K562 (cell line): ENCODE measurements around the gene NEU3. TPM values are rescaled to one million over a fixed set of nuclear protein-coding genes. Genes with fewer than 3 reads are reported as not detected.

ENCODE experiments used
- ATF1 ChIP-seq, 2 experiments: fragments of 450-650 bp in 1 of 2; IDR thresholded peaks; 2 replicates each; pipeline ENCODE4 v1.6.1; 2016; ENCODE audit warnings: missing compliant biosample characterization in 1 of 2, missing genetic modification characterization in 1 of 2
- CBFA2T2 ChIP-seq: fragments of 450-650 bp; conservative IDR thresholded peaks from 2 replicates; pipeline ENCODE4 v1.6.1; 2017; ENCODE audit warnings: mild to moderate bottlenecking
- CBX3 ChIP-seq, 2 experiments: IDR thresholded peaks; 1 replicate in 1 of 2; 2 replicates in 1 of 2; pipeline ENCODE4 v1.6.1; 2012; ENCODE audit warnings: inconsistent platforms in 2 of 2, low read length in 2 of 2, borderline replicate concordance in 1 of 2, control low read depth in 1 of 2
- CBX5 ChIP-seq: IDR thresholded peaks from 2 replicates; pipeline ENCODE4 v1.6.1; 2014; ENCODE audit warnings: low read depth, borderline replicate concordance
- CTBP1 ChIP-seq: fragments of 450-650 bp; IDR thresholded peaks from 2 replicates; pipeline ENCODE4 v1.6.1; 2016; ENCODE audit warnings: borderline replicate concordance
- GATAD2B ChIP-seq: fragments of 450-650 bp; IDR thresholded peaks from 2 replicates; pipeline ENCODE4 v1.6.1; 2017; ENCODE audit warnings: mild to moderate bottlenecking, borderline replicate concordance
- IRF9 ChIP-seq: fragments of 450-650 bp; IDR thresholded peaks from 2 replicates; pipeline ENCODE4 v1.6.1; 2016; ENCODE audit warnings: missing biosample characterization, missing genetic modification characterization
- MCM3 ChIP-seq: fragments of 450-650 bp; IDR thresholded peaks from 2 replicates; pipeline ENCODE4 v1.6.1; 2016
- NKRF ChIP-seq: fragments of 450-650 bp; IDR thresholded peaks from 2 replicates; pipeline ENCODE4 v1.6.1; 2016; ENCODE audit warnings: borderline replicate concordance
- NRF1 ChIP-seq, 2 experiments: fragments of 450-650 bp; IDR thresholded peaks in 1 of 2; conservative IDR thresholded peaks in 1 of 2; 2 replicates each; pipeline ENCODE4 v1.6.1; 2014; ENCODE audit warnings: mild to moderate bottlenecking in 2 of 2
- SREBF1 ChIP-seq: fragments of 150-350 bp; IDR thresholded peaks from 2 replicates; pipeline ENCODE4 v1.6.1; 2014; ENCODE audit warnings: antibody characterized with exemption, low read depth, low read length, borderline replicate concordance
- SRSF1 ChIP-seq: fragments of 200-400 bp; formaldehyde crosslinking; IDR thresholded peaks from 2 replicates; pipeline ENCODE4 v1.6.1; 2017; ENCODE audit warnings: mild to moderate bottlenecking, low read depth, low read length, moderate library complexity
- TGIF2 ChIP-seq: sonication (generic); formaldehyde crosslinking; IDR thresholded peaks from 2 replicates; pipeline ENCODE4 v1.8.1; 2022; ENCODE audit warnings: mild to moderate bottlenecking, missing genetic modification reagents, moderate library complexity
- THRAP3 ChIP-seq: fragments of 450-650 bp; IDR thresholded peaks from 2 replicates; pipeline ENCODE4 v1.6.1; 2016; ENCODE audit warnings: mild to moderate bottlenecking, inconsistent platforms, borderline replicate concordance
- USF1 ChIP-seq: sonication (generic); formaldehyde crosslinking; IDR thresholded peaks from 2 replicates; pipeline ENCODE4 v1.9.0; 2022; ENCODE audit warnings: mild to moderate bottlenecking, missing genetic modification reagents
- XRCC4 ChIP-seq: IDR thresholded peaks from one replicate; pipeline ENCODE4 v1.6.1; 2011; ENCODE audit not compliant: insufficient read depth, insufficient read length; ENCODE audit errors: extremely low read depth
- YY1 ChIP-seq, 3 experiments: IDR thresholded peaks; 2 replicates each; pipeline ENCODE4 v1.6.1; 2011; ENCODE audit warnings: low read length in 2 of 3, mild to moderate bottlenecking in 2 of 3, moderate library complexity in 2 of 3, borderline replicate concordance in 1 of 3, control low read depth in 1 of 3, low read depth in 1 of 3; ENCODE audit not compliant: insufficient read depth in 3 of 3, insufficient replicate concordance in 2 of 3, control insufficient read depth in 1 of 3, insufficient read length in 1 of 3; ENCODE audit errors: extremely low read depth in 1 of 3
- ZBTB5 ChIP-seq: fragments of 450-650 bp; IDR thresholded peaks from 2 replicates; pipeline ENCODE4 v1.6.1; 2017; ENCODE audit warnings: antibody characterized with exemption
- ZNF444 ChIP-seq: fragments of 250-450 bp; sonication (Bioruptor Pico); IDR thresholded peaks from 2 replicates; pipeline ENCODE4 v1.4.0; 2020; ENCODE audit warnings: mild to moderate bottlenecking, moderate library complexity
- ZNF561 ChIP-seq: fragments of 450-650 bp; formaldehyde crosslinking; conservative IDR thresholded peaks from 2 replicates; pipeline ENCODE4 v1.4.0; 2020; ENCODE audit warnings: mild to moderate bottlenecking, moderate library complexity
- ZNF696 ChIP-seq: fragments of 250-450 bp; sonication (Bioruptor Pico); conservative IDR thresholded peaks from 2 replicates; pipeline ENCODE4 v1.4.0; 2020; ENCODE audit warnings: mild to moderate bottlenecking, moderate library complexity
- ZNF766 ChIP-seq: fragments of 200-800 bp; sonication (Bioruptor generic); conservative IDR thresholded peaks from 2 replicates; pipeline ENCODE4 v1.6.1; 2016; ENCODE audit warnings: missing genetic modification characterization, missing compliant biosample characterization
- ZNF830 ChIP-seq: fragments of 250-450 bp; sonication (Bioruptor Pico); IDR thresholded peaks from 2 replicates; pipeline ENCODE4 v1.5.0; 2021; ENCODE audit warnings: mild to moderate bottlenecking
- polyA plus RNA-seq, 8 experiments: library from polyadenylated mRNA; depleted of rRNA in 4 of 8; stranded (reverse) in 5 of 8; unstranded in 3 of 8; fragments of >200 nt; fragmentation: Nextera tagmentation in 2 of 8; fragmentation: Illumina TruSeq in 1 of 8; extraction: Ambion mirVana in 2 of 8; extraction: Trizol in 1 of 8; gene quantifications; 2 replicates each; pipeline versions ENCODE4 v1.2.1 to v1.2.3, GENCODE V29; 2011 to 2014; ENCODE audit warnings: inconsistent platforms in 1 of 8, missing spikeins in 1 of 8
- total RNA-seq, 7 experiments: library from RNA; depleted of rRNA in 6 of 7; stranded (reverse); fragments of >200 nt in 6 of 7; fragmentation: Illumina TruSeq in 2 of 7; extraction: Trizol in 2 of 7; gene quantifications; 2 replicates each; pipeline versions ENCODE4 v1.2.1 to v1.2.3, GENCODE V29; 2011 to 2021; ENCODE audit warnings: low replicate concordance in 1 of 7

NEU3 gene
- total and polyA plus RNA-seq, 9 of the 15 experiments (the other 6 are each of a cell fraction or from before 2014, with no cell fraction given) = 6.2 to 41.3 (median 31.1) TPM

GRCh38 chr11:74988541-74989259 lies at the start of gene NEU3 (continued):
- TF ChIP-seq NRF1 (conservative IDR thresholded peaks at IDR 0.05 in 1 of 2, IDR thresholded peaks at IDR 0.05 in 1 of 2) (no peak), ZNF830 (CRISPR knock-in tag) (no peak), CBX3 (IDR thresholded peaks at IDR 0.05; ENCODE audit: borderline replicate concordance in 1 of 2, low read length in 2 of 2) (peak in 1 of 2 experiments; percentile 60; a peak in 1 of 3 replicates), IRF9 (tag) (no peak), ZBTB5 (no peak), SREBF1 (no peak), CTBP1 (no peak), THRAP3 (no peak), YY1 (IDR thresholded peaks at IDR 0.05; ENCODE audit: borderline replicate concordance in 1 of 3, control insufficient read depth in 1 of 3, extremely low read depth in 1 of 3, insufficient read depth in 3 of 3, insufficient read length in 1 of 3, insufficient replicate concordance in 2 of 3, low read depth in 1 of 3, low read length in 2 of 3) (peak in 1 of 3 experiments; percentile 7), ATF1 (CRISPR knock-in tag; IDR thresholded peaks at IDR 0.05) (no peak), ATF1 (tag; IDR thresholded peaks at IDR 0.05) (no peak), TGIF2 (CRISPR knock-in tag) (no peak), CBFA2T2 (no peak), MCM3 (no peak), ZNF696 (no peak), SRSF1 (no peak), NKRF (peak; percentile 72; the same call in 1 of the 2 replicates), GATAD2B (no peak), ZNF766 (0 out of 2 replicates have a peak, but pooled peaks have one; percentile 21), ZNF561 (no peak), CBX5 (no peak), ZNF444 (no peak), XRCC4 (no peak), USF1 (no peak)
